ENCODE measurements around the gene ELL.

ELL gene

GRCh38 chr19:18477042-18477779, 44.7 kb downstream of the ELL start:
- Histone ChIP-seq H4K20me1 (ENCODE audit: insufficient read depth) (peaks cover 43% of the 10 kb centered on the region), H3K9ac (no peak overlapping the region), H3K4me3 (IDR thresholded peaks at IDR 0.05; ENCODE audit: insufficient read depth, low read depth, low read length) (no peak overlapping the region), H3K4me2 (no peak overlapping the region; the same call in 1 of the 2 replicates), H3K36me3 (ENCODE audit: insufficient read depth) (no peaks in the 10 kb centered on the region), H3K4me1 (ENCODE audit: low read depth, poor library complexity, severe bottlenecking) (peaks cover 17% of the 10 kb centered on the region), H3K79me2 (ENCODE audit: insufficient read depth, low read depth) (peaks cover 93% of the 10 kb centered on the region), H2AFZ (ENCODE audit: low read depth) (no peak overlapping the region), H3K27me3 (ENCODE audit: insufficient read depth, low read depth) (no peaks in the 10 kb centered on the region), H3K27ac (no peak overlapping the region)
- TF ChIP-seq CTCF (conservative IDR thresholded peaks at IDR 0.05; ENCODE audit: low read depth, low read length), result no peak

GRCh38 chr19:18476507-18477041, 45.3 kb downstream of the ELL start:
- H3K4me2 ChIP-seq, result no peak overlapping the region; the same call in 1 of the 2 replicates
- H4K20me1 ChIP-seq (ENCODE audit: insufficient read depth), result peaks cover 42% of the 10 kb centered on the region

DNA sequence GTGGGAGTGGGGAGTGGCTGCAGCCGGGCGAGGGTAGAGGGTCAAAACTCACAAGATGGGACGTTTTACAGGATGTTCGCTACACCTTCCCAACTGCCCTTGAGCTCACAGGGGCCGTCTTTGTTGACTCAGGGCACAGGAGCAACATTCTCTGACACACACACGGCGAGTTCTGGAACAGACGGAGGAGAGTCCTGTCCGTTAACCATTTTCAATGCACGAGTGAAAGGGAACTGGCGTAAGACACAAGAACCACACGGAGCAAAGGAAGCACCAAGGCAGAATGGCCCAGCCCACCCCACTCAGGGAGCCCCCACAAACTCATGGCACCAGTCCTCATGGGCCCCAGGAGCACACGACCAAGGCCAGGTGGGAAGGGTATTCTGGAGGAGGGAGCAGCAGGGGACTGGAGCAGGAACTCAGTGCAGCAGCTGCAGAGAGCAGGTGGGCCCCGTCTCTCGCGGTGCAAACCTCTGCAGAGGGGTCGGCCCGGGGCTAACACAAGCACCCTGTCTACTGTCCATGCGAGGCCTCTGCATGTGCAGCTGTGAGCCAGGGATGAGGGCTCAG, 46.0 kb downstream of the ELL start:
- H4K20me1 ChIP-seq (ENCODE audit: insufficient read depth), result peaks cover 41% of the 10 kb centered on the region
- no peak for TF ChIP-seq CTCF (conservative IDR thresholded peaks at IDR 0.05; ENCODE audit: low read depth, low read length)
- H3K9ac ChIP-seq, result no peak overlapping the region
- no peak overlapping the region for H2AFZ ChIP-seq (ENCODE audit: low read depth)
- H3K27me3 ChIP-seq (ENCODE audit: insufficient read depth, low read depth), result no peaks in the 10 kb centered on the region
- no peak overlapping the region for H3K4me2 ChIP-seq
- peaks cover 79% of the 10 kb centered on the region for H3K79me2 ChIP-seq (ENCODE audit: insufficient read depth, low read depth)
- H3K4me1 ChIP-seq (ENCODE audit: low read depth, poor library complexity, severe bottlenecking), result peaks cover 17% of the 10 kb centered on the region
- H3K36me3 ChIP-seq (ENCODE audit: insufficient read depth), result no peaks in the 10 kb centered on the region
- H3K27ac ChIP-seq, result no peak overlapping the region
- H3K4me3 ChIP-seq (IDR thresholded peaks at IDR 0.05; ENCODE audit: insufficient read depth, low read depth, low read length), result no peak overlapping the region

More at GRCh38 chr19:18476507-18477041, 45.3 kb downstream of the ELL start:
- Histone ChIP-seq H3K4me1 (ENCODE audit: low read depth, poor library complexity, severe bottlenecking) (peaks cover 17% of the 10 kb centered on the region), H3K79me2 (ENCODE audit: insufficient read depth, low read depth) (peaks cover 86% of the 10 kb centered on the region), H2AFZ (ENCODE audit: low read depth) (no peak overlapping the region), H3K4me3 (IDR thresholded peaks at IDR 0.05; ENCODE audit: insufficient read depth, low read depth, low read length) (no peak overlapping the region), H3K36me3 (ENCODE audit: insufficient read depth) (no peaks in the 10 kb centered on the region), H3K27me3 (ENCODE audit: insufficient read depth, low read depth) (no peaks in the 10 kb centered on the region), H3K9ac (no peak overlapping the region), H3K27ac (no peak overlapping the region)
- no peak for TF ChIP-seq CTCF (conservative IDR thresholded peaks at IDR 0.05; ENCODE audit: low read depth, low read length)

DNA sequence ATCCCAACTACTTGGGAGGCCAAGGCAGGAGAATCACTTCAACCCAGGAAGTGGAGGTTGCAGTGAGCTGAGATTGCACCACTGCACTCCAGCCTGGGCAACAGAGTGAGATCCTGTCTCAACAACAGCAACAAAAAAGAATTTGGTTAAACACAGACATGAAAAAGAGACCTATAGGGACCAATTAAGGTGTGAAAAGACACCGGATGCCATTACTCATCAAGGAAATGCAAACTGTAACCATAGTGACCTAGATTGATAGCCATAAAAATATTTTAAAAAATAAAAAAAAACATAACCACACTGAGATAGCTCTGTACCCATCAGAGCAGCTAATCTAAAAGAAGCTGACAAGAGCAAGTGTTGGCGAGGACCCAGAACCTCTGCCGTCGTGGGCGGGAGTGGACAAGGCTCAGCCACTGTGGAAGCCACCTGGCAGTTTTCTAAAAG, 46.8 kb downstream of the ELL start:
- H3K4me2 ChIP-seq, result no peak overlapping the region
- peaks cover 11% of the 10 kb centered on the region for H3K4me1 ChIP-seq (ENCODE audit: low read depth, poor library complexity, severe bottlenecking)

More for the DNA sequence above, 46.8 kb downstream of the ELL start:
- Histone ChIP-seq H2AFZ (ENCODE audit: low read depth) (no peak overlapping the region), H4K20me1 (ENCODE audit: insufficient read depth) (peaks cover 39% of the 10 kb centered on the region), H3K4me3 (IDR thresholded peaks at IDR 0.05; ENCODE audit: insufficient read depth, low read depth, low read length) (no peak overlapping the region), H3K27ac (no peak overlapping the region), H3K79me2 (ENCODE audit: insufficient read depth, low read depth) (peaks cover 71% of the 10 kb centered on the region), H3K36me3 (ENCODE audit: insufficient read depth) (no peaks in the 10 kb centered on the region), H3K9ac (no peak overlapping the region), H3K27me3 (ENCODE audit: insufficient read depth, low read depth) (no peaks in the 10 kb centered on the region)
- TF ChIP-seq CTCF (conservative IDR thresholded peaks at IDR 0.05; ENCODE audit: low read depth, low read length), result no peak
